Measurements from ENCODE around the gene SHC3.

The SHC3 gene

DNA sequence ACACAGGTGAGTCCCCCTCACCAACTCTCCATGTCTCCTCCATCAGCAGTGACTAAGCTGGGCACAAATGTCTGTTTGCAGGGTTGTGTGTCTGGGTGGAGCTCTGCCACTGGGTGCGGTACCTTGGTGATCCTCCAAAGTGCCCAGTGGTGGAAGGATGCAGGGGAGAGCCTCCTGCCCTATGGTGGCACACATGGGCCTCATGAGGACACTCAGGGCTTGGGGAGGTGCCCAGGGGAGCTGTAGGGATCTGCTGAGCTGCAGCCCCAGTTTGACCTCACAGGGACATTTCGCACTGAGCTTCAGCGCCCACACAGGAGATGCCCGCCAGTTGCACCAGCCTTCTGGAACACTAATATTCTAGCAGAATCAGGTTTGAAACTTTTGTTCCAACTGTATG lies 157.9 kb downstream of the SHC3 start:
- DNase-seq = no peak

DNA sequence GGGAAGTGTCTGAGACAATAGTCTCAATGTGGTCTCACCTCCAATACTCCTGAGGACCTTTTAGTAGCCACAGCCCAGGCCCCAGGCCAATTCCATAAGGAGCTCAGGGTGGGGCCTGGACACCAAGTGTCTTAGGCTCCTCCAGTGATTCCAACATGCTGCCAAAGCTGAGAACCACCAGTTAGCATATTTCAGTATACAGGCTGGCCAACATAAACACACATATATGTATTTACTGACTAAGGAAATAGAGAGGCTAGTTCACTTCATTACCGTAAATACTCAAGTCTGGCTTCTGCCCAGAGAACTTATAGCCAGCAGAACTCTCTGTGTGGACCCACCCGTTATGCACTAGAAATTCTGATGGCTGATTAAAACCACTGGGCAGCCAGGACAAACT lies 163.3 kb downstream of the SHC3 start:
- DNase-seq = no peak

DNA sequence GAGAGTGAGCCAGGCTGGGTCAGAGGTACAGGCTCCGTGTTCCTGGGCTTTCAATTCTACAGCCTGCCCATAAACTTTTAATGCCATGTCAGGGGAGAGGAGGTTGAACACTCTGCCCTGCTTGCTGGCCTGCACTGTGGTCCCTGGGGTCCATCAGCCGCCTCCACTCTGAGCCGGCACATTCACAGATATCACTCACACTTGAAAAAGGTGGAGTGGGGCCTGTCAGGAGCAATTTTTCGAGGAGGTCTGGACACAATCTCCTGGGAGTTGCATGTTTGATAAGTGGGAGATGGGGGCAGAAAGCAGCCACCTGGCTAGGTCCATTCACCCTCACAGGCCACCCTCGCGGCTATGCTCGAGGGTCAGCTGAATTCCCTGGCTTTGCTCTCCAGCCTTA lies 164.5 kb downstream of the SHC3 start:
- DNase-seq = no peak

DNA sequence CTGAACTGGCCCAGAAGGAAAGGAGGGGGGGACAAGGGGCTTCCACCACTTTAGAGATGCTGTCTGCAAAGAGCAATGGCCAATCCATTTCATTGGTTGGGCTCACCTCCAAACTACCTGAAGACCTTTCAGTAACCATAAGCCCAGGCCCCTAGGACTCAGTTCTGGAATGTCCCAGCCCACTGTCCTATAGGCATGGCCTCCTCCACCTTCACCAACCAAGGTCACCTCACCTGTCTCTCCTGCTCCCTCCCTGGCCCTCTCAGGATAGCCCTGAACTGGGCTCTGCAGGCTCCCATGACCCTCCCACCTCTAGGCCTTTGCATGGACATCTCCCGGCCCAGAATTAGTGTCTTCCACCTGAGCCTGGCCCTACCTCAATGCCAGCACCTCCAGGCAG lies 165.0 kb downstream of the SHC3 start:
- DNase-seq = no peak

DNA sequence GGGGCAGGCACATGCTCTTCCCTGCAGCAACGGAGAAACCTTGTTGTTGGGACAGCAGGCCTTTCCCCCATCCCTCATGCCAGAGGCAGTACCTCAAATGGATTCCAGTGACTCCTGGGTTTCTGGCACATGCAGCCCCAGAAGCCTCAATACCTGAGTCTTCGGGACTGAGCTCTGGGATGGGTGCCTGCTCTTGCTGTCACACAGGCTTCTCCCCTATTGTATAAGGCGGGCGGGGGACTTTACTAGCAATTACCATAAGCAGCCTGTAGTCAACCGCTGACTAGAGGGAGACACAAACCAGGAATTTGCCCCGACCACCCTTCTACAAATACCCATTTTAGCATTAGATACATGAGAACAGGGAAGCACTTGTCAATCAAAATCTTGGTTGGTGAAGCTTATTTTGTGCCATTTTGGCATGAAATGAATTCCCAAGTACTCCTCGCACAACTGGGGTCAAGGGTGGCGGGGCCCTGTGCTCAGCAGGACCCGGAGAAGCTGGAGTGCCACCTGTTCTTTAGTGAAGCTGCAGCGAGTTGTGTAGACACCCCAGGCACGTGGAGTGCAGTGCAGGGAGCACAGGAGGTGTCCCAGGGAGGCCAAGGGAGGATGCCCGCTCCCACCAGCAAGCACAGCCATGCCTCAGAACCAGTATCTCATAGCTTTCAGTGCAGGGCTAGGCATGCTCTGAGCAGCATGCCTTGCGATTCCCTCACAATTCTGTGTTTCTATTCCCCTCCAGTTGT lies 166.2 kb downstream of the SHC3 start:
- no peak for DNase-seq

DNA sequence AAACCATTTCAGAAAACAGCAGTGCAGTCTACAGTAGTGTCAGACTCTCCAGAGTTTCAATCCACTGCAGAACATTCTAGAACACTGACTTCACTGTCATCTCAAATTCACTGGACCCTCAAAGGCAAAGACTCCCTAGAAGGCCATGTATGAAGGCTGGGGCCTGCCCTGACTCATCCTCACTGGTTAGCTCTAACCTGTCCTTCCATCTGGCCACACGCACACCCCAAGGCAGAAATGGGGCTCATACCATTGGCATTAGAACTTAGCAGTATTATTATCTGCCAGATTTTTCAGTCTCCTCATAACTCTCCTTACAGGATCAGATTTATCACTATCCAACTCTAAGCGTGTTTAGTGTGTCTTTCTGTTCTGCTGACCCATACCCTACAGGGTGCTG lies 166.9 kb downstream of the SHC3 start:
- DNase-seq = no peak

DNA sequence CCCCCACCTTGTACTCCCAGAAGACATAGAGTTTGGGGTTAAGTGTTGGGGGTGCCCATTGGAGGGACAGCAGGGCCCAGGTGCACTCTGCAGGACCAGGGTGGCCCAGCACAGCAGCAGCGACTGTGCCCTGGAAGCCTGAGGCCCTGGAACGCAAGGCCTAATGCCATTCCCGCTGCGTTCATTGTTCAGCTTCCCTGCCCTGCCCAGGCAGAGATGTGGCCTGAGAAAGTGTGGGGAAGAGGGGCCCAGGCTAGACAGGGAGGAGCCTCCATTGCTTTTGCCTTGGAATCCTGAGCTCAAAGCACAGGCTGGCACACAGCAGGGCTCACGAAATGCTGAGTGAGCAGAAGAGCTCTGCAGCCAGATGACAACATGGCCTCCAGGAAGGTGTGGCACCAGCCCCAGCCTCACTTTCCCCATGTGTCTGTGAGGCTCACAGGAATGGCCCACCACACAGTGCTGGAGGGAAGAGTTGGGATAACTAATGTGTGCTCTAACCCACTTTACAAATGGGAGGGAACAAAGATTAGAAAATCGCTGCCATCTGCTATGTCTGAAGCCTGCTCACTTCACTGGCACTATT lies 168.0 kb downstream of the SHC3 start:
- no peak for DNase-seq

DNA sequence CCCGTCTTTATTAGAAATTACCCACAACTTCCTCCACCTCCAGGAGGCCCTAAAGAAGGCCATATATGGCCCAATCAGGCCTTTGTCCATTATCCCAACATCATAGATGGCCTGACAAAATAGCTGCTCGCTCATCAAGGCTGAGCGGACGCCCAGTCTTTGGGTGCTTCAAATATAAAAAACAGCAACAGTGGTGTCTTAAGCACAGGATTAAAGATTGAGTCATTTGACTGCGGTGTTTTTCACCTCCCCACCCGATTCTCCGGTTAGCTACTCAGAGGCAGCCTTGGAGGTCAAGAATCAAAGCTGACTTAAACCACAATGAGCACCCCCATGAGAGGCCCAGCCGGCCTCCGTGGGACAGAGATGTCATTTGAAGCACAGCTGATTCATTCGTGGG lies 168.6 kb downstream of the SHC3 start:
- DNase-seq = no peak

DNA sequence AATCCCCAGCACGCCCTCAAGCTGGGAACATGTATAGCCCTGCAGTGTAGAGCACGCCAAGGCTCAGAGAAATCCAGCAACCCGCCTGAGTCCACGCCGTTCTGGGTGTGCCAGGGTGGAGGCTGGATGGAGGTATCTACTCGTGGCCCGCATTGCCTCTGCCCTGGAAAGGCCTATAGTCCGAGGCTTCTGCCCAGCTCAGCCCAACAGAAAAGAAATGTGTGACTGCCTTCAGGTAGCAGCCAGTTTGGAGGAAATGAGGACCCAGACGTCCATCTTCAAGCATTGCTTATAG lies 169.1 kb downstream of the SHC3 start:
- no peak for DNase-seq

DNA sequence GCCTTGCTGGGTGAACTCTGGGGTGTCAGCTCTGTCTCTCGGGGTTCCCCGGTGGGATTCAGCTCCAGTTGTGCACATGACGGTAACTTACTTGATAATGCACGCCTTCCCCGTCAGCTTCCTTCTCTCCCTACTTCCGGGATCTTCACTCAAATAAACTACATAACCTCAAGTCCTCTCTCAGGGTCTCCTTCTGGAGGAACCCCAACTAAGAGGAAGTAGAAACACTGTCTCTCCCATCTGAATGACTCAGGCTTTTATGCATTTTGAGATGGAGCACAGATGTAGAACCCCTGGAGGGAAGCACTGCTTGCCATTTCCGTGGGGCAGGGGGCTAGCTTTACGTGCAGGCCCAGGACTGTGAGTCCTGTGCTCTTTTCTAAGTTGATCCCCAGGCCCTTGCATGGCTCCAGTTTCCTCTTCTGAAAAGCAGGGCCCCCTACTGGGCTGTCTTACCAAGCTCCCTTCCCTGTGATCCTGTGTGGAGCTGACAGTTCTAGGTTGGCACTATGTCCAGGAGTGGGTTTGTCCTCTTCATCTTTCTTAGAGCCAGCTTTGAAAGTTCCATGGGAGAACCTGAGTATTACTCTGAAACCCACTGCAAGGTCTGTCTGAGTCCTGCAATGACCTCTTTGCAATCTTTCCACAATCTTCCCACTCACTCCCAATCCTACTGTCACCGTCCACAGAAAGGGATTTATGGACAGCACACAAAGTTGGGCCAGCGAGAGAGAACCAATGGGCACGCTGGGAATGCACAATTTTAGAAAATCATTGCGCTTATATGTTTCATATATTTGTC lies 169.7 kb downstream of the SHC3 start:
- DNase-seq = no peak

DNA sequence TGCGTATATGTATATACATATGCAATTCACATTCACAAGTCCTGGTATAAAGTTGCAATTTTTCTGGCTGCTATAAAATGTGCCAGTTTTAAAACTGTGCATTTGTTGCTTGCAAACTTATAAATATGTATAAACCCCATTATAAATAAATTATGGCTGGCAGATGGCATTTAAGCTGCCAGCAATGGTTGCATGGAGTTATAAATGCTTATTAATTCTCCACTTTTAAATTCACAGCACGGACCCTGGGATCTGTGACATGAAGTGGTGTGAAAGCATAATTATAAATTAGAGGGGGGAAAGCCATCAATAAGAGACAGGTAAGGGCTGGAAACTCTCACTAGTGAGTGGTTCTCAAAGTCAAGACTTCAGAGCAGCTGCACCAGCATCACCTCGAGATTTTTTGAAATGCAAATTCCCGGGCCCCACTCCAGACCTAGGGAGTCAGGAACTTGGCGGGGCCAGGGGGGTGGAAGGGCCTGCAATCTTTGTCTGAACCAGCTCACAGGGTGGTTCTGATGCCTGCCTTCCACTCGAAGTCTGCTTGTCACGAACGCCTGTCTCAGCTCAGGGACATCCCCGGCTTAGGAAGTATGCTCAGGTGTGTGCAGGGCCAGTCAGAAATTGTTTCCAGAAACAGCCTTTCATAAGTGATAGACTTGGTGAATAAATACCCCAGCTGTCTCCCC lies 170.4 kb downstream of the SHC3 start:
- DNase-seq = no peak

DNA sequence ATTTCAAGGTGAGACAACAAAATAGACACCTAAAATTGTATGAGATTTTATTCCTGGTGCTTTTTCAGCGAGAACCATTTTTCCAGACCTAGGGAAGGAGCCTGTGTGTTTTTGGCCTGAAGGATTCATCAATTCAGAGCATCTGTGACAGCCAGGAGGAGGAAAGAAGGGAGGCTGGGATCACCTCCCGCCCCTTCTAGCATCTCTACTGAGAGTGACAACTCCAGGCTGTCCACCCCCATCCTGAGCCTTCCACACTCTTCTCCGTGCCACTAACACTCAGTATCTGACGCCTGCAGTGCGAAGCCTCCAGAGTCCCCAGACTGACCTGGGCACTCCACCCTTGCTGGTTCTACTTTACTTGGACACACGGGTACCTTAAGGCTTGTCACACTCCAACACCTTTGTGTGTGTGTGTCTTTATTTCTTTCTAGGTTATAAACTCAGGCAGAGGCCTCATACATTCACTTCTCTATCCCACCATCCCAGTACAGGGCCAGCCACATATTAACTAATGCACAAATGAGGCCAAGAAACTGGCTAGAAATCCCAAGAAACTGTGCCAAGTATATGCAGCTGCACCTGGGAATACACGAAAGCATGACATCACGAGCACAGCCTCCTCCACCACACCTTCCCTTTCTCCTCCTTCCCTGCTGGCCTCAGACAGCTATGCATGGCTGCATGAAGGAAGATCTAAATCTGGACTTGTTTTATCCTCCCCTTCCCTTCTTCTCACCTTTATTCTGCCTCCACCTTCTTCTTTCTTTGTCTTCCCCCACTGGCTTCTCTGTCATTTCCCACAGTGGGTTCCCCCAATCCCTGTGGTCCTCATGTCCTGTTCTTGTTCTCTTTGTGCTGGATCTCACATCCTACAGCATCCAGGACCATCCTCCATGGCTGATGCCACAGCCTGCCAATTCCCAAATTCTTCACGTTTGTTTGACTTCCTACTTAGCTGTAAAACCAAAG lies 171.3 kb downstream of the SHC3 start:
- DNase-seq = no peak

DNA sequence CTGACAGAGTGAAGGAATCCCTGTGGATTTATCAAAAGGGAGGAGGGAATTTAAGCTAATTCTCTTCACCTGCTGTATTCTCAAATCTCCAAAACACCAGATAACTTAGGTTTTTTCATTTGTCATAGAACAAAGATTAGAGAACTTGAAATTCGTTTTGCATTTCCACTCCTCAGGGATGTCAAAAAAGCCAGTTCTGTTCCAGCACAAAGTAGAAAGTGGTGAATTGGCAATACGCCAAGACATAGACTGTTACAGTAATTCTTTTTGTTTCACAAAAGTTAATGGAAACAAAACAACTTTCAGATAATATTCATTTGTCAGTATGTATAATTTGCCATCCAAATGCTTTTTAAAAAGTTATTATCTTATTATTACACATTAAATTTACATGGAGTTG lies 172.4 kb downstream of the SHC3 start:
- no peak for DNase-seq

DNA sequence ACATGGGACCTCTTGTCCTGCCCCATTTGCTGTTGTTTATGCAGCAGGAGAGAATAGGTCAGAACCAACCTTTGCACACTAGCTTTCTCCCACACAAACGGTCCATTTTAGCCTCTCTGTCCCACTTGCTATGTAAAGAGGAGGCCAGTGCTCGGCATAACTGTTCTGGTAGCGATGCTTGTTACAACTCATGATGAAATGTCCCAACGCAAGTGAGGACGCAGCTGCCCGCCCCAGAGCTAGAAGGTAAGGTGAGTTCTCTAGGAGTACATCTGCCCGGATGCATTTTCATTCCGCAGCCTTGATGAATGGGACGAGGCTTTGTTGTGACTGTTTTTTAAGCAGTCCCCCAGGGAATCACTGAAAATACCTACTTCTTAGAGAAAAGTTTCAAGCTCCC lies 173.3 kb downstream of the SHC3 start:
- no peak for DNase-seq

DNA sequence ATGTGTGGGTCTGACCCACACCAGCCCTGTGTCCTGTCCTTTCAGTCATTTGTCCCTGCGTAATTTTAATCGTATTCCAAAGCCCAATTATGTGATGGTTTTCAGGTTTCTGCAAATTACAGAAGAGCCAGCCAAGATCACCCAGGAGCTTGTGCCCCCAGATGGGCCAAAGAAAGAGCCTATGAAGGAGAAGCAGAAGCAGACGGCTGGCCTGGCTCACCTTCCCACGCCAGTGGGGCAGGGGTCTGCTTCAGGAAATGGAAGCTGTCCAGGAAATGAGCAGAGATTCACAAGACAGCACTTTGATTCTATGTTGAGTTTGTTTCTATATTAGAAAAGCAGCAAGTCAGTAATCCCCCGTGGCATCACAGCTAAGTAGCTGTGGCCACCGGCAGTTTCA lies 175.6 kb downstream of the SHC3 start:
- no peak for DNase-seq

DNA sequence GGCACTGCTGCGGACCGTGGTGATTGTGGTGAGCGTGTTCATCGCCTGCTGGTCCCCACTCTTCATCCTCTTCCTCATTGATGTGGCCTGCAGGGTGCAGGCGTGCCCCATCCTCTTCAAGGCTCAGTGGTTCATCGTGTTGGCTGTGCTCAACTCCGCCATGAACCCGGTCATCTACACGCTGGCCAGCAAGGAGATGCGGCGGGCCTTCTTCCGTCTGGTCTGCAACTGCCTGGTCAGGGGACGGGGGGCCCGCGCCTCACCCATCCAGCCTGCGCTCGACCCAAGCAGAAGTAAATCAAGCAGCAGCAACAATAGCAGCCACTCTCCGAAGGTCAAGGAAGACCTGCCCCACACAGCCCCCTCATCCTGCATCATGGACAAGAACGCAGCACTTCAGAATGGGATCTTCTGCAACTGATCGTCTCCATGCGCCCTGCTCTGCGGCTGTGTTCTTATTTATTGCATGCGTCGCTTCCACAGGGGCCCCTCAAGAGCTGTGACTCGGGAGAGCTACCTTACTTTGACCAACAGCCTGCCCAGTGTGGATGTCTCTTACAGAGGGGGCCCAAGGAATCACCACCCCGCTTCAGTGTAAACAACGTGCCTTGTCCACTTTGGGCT lies 176.6 kb downstream of the SHC3 start:
- DNase-seq = no peak

DNA sequence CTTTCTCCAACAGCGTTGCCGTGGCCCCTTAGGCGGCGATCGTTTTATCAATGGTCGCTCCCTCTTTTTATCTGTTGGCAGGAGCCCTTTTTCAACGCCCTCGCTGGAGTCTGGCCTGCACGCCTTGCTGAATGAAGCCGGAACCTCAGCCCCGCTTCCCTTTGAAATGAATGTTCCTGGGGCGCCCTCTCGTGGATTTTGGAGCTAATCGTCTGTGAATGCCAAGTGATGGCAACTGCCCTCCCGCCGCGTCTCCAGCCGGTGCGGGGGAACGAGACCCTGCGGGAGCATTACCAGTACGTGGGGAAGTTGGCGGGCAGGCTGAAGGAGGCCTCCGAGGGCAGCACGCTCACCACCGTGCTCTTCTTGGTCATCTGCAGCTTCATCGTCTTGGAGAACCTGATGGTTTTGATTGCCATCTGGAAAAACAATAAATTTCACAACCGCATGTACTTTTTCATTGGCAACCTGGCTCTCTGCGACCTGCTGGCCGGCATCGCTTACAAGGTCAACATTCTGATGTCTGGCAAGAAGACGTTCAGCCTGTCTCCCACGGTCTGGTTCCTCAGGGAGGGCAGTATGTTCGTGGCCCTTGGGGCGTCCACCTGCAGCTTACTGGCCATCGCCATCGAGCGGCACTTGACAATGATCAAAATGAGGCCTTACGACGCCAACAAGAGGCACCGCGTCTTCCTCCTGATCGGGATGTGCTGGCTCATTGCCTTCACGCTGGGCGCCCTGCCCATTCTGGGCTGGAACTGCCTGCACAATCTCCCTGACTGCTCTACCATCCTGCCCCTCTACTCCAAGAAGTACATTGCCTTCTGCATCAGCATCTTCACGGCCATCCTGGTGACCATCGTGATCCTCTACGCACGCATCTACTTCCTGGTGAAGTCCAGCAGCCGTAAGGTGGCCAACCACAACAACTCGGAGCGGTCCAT lies 177.4 kb downstream of the SHC3 start:
- peak; percentile 75 for DNase-seq

DNA sequence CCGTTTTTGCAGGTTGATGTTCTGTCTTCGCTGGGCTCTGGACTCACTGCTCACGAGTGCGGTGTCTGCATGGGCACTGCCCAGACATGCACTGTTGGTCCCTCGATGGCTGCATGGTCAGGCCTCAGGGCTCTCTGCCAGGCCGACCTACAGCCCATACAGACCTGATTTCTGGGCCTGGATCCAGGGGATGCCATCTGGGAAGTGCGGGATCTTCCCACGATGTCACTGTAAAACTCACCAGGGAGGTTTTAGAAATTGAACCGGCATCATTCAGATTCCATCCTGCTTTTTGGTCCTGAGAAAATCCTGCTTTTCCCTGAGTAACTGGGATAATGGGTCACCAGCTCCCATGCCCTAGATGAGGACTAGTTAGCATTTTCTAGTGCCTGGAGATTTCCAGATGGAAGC lies 178.2 kb downstream of the SHC3 start:
- DNase-seq = no peak

DNA sequence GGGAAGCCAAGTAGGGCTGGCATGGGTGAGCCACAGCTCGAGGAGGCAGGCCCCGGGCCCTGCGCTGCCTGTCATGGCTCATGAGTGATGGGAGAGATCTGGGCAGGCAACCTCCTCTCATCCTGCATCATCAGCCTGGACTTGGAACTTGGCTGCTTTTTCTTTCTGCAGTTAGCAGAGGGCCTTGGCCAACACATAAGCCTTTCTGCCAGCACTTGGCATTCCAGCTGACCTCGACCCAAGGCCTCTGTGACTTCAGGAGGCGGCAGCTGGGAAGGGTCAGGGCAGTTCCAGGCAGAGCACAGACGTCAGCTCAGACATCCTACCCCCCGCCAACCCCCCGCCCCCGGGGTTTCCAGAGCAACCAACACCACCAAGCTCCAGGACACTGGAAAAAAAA lies 179.7 kb downstream of the SHC3 start:
- peak; percentile 69 for DNase-seq

DNA sequence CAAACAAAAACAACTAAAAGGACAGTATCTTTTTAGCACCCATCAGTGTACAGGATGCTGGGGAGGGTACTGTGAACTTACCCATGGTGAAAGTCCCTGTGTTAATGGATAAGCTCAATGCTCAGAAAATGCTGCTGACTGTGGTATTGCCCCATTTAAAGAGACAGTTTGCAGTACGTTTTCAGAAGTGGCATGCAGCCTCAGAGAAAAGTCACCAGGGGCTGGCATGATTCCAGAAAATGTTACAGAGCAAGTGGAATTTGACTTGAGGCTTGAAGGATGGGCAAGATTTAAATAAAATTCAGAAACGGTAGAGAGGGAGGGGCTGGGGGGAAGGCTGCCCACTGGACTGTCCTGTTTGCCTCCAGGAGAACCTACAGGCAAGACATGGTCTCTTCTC lies 180.1 kb downstream of the SHC3 start:
- DNase-seq = no peak

DNA sequence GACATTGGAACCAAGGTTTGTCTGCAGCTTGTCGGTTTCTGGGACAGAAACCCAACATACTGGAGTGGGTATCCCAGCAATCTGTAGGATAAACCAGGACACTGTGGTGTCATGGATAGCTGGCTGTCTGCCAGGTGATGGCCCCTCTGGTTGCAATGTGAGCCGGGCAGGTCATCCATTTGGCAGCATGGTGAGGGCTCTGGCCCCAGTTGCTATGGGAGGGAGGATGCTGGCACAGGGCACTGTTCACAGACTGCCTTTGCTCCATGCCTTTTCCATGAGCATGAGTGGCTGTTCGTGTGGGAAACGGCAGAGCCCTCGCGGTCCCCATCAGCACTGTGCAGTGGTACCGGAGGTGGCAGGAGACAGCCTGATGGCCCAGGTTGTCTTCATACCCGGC lies 181.0 kb downstream of the SHC3 start:
- DNase-seq = no peak
